Measurements from ENCODE around the gene MST1R.

Gene MST1R

DNA sequence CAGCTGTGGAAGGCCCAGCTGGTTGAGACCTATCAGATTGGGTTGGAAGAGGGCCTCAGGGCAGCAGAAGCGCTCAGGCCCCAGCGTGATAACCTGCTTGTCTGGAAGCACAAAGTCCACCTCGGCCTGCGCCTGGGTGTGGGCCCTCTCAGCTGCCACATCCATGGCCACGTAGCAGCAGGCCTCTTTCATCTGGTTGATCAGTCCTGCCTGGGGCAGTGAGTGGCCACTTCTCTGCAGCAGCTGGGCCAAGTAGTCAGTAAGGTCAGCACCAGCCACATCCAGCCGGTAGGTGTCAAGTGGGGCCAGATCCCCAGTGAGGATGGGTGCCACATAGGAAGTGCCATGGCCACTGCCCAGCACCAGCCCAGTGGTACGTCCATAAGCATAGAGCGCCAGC lies 30.1 kb downstream of the MST1R start:
- DNase-seq = no peak

DNA sequence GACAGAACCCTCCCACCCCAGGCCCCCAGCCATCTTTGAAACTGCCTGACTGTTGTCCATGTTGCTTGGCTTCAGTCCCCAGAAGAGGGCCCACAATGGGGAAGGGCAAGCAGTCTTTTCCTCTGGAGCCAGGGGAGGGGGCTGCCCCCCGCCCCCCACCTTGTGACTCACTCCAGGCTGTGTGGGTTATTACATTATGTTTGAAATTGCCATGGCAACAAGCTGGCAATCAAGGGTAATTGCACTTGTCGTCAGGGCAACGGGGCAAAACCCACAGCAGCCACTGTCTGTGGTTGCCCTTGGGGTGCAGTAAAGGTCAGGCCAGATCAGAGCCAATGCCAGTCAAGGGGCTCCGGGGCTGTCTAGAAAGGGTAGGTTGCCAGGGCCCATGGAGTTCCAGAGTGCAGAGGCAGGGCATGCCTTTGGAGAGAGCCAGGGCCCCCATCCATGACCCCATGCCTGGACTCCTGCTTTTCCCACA lies 30.8 kb downstream of the MST1R start:
- no peak for DNase-seq

DNA sequence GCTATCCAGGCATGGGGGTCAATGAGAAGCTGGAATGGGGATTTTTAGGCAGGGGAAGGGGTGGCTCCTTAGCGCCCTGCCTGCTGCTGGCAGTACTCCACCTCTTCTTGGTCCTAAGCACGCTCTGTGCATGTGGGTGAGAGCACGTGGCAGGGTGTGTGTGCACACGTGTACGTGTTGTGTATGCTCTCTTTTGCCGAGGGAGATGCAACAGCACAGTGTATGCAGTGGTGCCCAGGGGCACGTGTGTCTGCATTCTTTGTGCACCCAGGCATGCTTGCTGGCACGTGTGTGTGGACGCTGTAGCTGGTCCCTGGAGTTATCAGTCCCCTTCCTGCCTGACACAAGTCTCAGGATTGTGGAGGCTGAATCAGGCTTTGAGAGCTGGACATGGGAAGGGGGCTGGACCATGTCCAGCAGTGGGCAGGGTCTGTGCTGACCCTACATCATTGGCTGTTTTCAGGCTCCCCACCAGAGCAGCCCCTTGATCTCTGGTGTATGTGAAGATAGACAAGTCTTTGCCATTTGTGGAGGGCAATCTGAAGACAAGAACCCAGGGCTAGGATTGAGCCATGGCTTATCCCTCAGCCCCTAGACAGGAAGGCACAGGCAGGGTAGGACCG lies 32.0 kb downstream of the MST1R start:
- no peak for DNase-seq

DNA sequence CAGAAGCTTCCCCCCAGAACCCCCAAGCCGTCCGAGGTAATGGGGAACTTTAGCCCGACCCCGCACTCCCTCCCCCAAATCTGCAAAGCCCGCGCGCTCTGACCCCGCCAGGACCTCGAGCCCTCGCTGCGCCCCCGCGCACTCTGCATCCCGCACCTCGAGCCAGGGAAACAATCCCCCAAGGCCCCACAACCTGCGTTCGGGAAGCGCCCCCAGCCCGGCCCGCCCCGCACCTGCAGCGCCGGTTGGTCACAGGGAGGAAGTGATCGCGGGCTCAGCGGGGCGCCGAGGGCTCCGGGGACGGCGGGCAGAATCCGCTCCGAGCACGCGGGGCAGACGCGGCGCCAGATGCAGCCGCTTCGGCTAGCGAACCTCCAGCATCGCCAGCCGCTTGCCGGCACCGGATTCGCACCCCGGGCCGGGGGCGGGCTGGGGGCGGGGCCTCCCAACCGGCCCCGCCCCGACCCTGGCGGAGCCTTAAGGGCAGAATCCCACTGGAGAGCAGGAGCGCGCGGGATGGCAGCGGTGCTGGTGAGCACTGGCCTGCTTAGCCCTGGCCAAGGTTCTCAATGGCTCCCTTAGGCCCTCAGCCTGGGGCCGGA lies 34.0 kb downstream of the MST1R start, which contains the start of gene CAMKV:
Gene CAMKV (minus strand): TSS at position 382 of the 602 bp plus-strand sequence. CDS start 7,518 bp downstream, outside the sequence.
- peak; percentile 12 to 34 for DNase-seq

DNA sequence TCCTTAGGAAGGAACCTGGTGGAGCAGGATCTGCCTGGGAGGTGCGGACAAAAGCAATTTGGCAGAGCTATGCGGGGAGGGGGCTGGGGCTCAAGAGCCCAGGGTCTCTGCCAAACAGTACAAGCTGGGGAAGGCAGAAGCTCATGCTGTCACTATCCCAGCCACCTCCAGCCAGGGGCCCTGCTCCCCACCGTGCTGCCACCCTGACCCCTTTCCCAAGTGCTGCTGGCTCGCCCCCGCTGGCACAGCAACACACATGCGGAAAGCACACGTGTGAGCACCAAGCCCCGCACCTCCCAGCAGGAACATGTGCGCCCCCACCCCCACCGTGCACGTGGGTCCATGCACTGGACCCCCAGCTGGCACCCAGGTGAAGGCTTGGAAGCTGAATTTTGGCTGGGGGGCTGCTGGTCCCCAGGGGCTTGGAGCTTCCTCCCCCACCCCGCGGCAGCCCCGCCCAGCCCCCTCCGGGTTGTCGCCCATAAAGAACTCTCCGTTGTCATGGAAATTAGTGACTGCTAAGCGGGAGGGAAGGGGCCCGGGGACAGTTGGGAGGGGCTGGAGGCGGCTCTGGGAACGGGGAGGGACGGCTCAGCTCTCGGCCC lies 34.7 kb downstream of the MST1R start:
- no peak for DNase-seq

DNA sequence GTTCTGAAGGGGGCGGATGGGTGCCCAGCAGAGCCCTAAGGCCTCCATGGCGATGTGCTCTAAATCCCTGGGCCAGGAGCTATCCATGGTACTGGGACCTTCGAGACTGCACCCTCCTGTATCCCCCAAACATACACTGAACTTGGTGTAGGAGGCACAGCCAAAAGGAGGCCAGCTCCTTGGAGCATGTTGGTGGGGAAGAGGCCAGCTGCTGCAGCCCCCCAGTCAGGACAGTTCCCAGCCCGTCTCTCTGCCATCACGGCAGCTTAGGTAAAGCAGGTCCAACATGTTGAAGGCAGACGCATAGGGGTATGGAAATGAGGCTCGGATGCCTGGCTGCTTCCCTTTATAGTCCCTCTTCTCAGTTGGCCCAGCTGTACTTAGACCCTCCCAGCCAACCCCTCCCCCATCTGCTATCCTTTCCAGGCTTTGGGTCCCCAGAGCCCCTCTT lies 35.8 kb downstream of the MST1R start:
- DNase-seq = no peak

DNA sequence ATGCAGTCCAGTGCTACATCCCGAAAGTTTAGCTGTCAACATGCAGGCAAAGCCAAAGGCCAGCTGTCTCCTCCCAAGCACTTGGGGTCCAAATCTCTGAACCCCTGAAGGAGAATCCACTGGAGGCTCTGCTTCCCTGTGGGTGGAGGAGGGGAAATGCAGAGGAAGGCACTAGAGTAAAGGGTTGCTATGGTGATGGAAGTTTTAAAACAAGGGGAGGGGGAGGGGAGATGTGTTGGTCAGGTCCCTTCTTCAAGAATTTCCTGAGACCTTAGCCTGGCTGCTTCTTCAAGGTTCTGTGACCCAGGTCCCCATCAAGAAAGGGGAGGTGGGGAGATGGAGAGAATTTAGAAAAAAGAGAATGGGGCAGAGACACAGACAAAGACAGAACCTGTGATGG lies 36.3 kb downstream of the MST1R start:
- DNase-seq = no peak

DNA sequence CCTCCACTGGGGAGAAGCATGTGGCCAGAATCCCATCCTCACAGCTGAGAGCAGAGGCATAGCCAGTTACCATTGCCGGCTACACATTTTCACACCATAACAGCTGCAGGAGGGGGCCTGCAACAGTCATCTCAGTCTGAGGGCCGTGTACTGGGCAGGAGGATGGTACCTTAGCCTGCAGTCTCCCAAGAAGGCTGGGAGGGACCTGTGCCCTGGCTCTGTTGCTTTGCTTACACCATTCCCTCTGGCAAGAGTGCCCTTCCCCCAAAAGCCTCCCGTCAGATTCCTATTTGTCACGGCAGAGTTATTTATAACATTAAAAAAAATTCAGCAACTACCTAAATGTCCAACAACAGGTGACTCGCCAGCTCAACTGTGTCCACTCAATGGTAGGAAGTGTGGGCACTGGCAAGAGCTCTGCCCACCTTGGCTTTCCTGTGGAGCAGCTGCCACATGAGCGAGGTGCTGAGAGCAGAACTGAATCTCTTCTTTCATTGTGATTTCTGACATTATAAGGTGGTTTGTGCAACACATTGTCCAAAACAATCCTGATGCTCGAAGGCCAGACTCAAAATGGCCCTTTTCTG lies 38.4 kb downstream of the MST1R start:
- DNase-seq = no peak

DNA sequence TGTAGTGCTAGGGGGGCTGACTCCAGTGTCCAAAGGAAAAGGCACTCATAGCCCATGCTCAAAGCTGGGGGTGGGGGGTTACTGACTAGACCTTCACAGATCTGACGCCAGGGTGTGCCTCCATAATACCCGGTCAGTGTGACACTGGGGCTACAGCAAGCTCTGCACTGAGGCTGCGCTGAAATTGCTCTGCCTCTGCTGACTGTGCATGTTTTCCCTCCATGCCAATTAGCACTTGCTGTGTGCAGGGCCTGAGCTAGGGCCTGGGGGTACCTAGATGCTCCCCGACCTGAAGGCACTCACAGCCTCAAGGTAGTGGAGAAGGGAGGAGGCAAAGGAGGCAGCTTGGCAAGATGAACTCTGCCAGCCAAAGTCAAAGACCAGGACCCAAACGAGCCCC lies 39.2 kb downstream of the MST1R start:
- no peak for DNase-seq

DNA sequence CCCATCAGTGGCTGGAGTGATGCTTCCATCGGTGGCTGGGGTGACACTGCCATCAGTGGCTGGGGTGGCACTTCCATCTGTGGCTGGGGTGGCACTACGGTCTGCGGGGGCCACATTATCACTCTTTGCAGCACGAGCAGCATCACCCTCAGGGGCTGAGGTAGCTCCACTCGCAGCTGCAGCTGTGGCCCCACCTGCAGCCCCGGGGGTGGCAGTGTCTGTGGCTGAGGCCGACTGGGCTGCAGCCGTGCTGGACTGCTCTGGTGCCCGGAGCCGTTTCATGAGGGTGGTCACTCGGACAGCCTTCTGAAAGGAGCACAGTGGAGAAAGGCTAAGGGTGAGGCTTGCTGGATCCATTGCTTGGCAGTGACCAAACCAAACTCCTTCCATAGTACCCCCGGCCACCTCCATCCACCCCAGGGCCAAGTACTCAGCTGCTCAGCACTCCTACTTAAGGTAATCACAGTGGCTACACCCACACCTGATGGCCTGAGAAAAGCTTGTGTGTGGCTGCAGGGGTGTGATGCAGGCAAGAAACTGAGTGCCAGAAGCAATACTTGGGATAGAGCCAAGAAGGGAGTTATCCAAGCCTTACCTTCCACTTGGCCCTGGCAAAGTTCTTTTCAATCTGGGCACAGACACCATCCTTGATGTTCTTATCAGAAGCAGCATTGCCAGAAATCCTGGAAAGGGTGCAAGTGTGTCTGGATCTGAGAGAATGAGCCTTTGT lies 43.9 kb downstream of the MST1R start:
- DNase-seq = no peak

DNA sequence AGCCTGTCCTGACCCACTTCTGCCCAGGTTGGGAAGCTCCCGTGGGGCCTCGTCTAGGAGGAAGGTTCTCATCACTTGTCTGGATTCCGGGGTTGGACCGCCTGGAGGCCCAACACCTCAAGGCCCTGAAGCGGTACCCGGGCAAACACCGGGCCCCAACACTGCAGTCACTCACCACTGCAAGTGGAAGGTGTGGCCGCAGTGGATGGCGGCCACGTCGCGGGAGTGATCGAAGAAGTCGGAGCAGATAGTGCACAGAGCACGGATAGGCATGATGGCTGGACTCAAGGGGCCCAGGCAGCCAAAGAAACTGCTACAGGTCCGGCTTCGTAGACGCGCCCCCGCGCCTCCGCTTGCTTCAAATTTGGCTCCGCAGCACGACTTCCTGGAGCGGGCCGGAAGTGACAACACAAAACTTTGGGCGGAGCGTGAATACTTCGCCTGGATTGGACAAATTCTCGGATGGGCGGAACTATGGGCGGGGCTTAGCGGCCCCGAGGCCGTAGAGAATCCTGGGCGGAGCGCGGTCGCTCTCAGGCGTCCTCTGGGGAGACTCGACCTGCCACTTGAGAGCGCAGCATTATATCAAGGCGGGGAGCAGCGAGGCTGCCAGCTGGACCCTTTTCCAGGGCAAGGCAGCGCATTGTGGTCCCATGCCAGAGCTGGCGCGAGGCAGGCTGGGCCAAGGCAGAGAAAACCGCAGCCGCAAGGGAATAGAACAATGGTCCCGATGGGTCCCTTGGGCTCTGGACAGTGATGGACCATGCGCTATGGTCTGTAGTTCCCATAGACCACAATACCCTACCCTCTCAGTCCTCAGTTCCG lies 47.3 kb downstream of the MST1R start, which contains the start of gene TRAIP:
Gene TRAIP (minus strand): TSS at position 384 of the 825 bp plus-strand sequence. CDS start 111 bp downstream, at position 273.
- peak; percentile 77 to 92 for DNase-seq

DNA sequence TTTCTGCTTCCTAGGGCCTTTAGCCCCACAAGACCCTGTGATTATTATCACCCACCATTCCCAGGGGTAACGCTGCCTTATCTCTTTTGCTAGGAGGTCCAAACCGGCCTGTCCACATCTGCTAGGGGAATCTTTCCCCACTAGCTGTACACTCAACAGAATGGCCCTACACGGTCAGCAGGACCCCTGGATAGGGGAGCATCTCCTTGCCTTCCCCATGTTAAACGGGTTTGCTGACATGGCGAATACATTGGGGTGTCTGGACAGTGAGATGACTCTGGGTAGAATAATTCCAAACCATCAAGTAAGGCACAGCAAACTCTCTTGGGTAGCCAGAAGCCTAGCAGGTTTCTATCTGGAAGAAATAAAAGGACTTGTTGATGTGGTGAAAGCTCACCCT lies 48.0 kb downstream of the MST1R start:
- DNase-seq = no peak

DNA sequence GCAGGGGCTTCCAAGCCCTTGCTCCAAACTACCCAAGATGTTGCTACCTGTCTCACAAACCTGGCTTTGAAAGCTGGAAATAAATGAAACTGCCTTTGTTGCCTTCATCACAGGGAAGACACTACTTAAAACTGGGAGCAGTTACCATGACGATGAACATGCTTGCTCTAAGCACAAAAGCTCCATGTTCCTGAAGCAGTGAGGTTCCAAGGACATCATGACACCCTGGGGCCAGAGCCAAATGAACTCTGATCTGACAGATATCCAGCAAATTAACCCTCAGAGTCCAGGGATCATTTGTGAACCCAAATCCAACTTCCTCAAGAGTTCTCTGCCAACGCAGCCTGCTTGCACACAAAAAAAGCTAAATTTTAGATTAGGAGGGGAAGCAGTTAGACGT lies 58.0 kb downstream of the MST1R start:
- DNase-seq = no peak

DNA sequence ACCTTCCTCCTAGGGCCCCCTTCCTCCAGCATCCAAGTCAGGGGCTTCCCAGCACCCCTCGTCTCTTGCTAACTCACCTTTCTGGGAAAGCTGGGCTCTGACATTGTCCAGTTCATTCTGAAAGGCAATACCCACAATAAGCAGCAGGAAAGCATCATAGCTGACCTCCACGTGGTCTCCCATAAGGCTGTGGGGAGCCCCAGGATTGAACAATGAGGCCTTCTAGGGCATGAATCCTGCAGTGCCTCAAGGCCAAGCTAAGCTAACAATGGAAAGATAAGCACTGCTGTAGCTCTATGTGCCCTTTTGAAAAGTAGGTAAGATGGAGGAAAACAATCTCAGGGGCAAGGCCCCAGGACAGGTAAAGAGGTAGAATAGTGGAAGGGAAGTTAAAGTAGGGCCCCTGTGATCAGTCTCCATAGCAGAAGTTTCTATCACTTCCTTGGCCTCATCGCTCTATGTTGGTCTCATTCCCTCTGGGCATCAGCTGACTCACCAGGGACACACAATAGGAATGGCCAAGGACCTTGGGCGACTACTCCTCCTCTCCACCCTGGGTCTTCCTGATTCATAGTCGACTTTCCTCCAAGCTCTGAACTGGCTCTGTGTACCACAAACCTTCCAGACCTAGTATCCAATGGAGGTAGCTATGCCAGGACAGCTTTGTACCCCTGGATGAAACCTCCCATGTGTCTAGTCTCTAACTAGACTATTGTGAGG lies 59.0 kb downstream of the MST1R start:
- no peak for DNase-seq

DNA sequence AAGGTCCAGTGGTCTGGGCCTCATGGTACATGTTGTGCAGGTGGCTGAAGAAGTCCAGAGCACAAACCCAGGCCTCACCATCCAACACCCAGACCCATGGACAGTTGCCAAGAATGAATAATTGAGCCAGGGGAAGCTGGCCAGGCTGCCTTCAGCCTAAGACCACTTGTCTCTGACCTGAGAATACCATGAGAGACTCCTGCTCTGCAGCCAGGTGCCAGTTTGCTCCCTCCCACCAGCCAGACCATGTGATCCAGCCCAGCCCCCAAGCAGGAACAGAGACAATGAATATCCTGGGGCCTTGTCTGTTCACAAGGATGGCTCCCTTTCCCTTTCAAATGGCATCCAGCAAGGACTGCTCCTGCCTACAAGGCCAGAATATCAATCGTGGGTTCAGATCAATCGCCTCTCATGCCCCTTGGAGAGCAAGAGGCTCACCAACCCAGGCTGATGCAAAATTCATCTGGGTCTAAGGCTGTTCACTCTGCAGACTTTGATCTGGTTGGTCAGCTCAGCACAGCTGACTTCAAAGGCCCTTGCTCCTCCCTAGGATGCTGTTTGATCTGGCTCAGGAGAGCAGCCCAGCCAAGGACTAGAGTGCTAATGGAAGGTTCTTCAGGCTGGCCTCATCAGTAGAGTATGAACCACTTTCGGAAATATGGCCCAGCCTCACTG lies 60.7 kb downstream of the MST1R start:
- DNase-seq = no peak

DNA sequence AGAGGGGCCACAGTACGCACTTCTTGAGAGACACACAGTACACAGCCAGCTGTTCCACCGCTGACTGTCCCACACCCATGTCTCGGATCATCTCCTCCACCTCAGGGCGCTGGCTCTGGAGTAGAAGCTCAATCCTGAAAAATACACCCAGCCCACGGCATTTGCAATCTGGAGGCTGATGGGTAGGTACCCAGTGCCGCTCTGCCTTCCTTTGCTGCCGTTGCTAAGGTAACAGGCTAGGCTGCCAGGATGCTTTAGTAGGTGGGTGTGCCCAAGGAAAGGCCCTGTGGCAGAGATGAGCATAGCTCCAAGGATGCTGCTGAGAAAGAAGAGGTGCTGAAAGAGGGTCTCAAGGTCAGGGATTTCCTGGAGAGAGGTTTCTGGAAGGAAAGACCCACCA lies 61.9 kb downstream of the MST1R start:
- DNase-seq = no peak

DNA sequence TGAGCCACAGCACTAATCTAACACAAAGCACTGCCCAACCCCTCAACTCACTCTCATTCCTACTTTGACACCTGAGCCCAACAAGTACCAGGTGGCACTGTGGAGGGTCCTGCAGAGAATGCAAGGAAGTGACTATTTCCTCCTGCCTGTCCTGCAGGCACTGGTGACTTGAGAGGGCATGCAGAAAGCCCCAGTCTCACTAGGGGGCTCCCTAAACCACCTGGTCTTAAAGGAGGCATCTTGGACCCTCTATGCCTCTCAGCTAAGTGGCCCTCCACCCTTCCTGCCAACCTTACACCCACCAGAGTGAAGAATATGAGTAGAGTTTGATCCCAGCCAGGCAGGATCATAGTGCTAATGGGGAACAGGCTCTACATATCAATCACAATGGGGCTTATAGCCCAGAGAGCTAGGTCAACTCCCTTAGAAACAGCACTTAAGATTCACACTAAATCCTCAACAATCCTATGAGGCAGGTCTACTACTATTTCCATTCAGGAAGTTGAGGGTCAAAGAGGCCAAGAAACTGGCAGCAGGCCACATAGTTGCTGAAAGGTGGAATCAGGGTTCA lies 62.5 kb downstream of the MST1R start:
- DNase-seq = no peak

DNA sequence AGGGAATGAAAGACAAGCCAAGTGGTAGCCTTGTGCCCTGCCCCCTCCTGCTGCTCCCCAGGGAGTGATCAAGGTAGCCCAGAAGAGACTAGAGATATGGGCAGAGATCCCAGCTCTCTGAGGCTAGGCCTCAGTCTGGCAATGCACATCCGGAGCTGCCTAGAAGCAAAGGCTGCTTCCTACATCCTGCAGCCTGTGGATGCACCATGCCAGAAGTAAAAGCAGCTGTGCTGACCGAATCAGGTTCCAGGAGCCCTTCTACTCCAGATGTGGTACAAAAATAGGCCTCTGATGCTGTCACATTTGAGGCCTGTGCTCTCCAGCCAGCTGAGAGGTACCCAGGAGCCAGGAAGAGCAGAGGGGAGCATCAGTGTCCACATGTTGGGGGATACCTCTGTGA lies 63.3 kb downstream of the MST1R start:
- no peak for DNase-seq

DNA sequence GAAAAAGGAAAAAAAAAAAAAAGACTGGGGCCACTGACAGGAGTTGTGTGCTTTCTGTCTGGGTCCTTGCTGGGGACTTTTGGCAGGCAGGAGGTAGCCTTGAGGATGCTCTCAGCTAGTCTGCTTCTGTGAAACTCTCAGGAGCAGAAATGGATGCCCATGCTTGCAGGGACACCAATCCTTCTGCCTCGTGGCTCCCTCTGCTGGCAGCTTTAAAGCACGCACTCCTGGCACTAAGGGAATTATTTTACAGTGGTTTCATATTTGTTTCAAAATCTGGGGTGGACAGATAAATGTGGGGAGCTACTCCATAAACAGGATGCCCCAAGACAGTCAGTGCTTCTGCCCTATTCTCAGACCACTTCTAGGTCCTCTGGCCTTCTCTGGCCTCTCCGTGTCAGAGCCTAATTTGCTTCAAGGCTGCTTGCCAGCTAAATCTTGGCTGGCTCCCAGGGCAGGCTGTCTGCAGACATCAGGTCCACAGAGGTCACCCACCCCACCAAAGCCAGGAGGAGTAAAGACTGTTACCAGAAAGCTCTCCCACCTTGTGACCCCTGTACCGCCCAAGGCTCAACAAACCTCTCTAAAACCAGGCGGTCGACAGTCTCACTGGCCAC lies 64.4 kb downstream of the MST1R start:
- DNase-seq = peak in 1 of 2 experiments; percentile 31
